Measurements from ENCODE around the gene DGKI. TPM values are rescaled to one million over a fixed set of nuclear protein-coding genes. Genes with fewer than 3 reads are reported as not detected.

DGKI gene
- total RNA-seq, 4 donors from 2014 or later, result 0.44 to 1.1 (median 1.0) TPM; not detected in 1

GRCh38 chr7:137390076-137390475 lies 456.7 kb downstream of the DGKI start:
- Histone ChIP-seq H3K27ac (no peak overlapping the region), H3K4me3 (no peak overlapping the region), H3K4me1 (no peaks in the 10 kb centered on the region), H3K27me3 (no peaks in the 10 kb centered on the region), H3K36me3 (no peaks in the 10 kb centered on the region), H3K9me3 (no peaks in the 10 kb centered on the region)
- intact Hi-C loops (cut with DNase I), result no loop called here
- TF ChIP-seq POLR2A (IDR thresholded peaks at IDR 0.05), result no peak
- TF ChIP-seq CTCF (IDR thresholded peaks at IDR 0.05), result no peak
- 40 to 43% methylated on average over 1 of the region's 1 CpG for WGBS, 2 donors
- no peak for DNase-seq

- no peak overlapping the region for H3K27ac ChIP-seq
- WGBS, 2 donors, result 56 to 86% methylated on average over 1 of the region's 1 CpG
- H3K36me3 ChIP-seq, result no peaks in the 10 kb centered on the region
- no peaks in the 10 kb centered on the region for H3K9me3 ChIP-seq
- H3K4me3 ChIP-seq, result no peak overlapping the region
- DNase-seq, result no peak
- TF ChIP-seq CTCF (IDR thresholded peaks at IDR 0.05), result no peak
- no peak for TF ChIP-seq POLR2A (IDR thresholded peaks at IDR 0.05)
- H3K4me1 ChIP-seq, result no peaks in the 10 kb centered on the region
- intact Hi-C loops (cut with DNase I), result no loop called here
- no peaks in the 10 kb centered on the region for H3K27me3 ChIP-seq
Observed at GRCh38 chr7:137388916-137389315, 457.9 kb downstream of the DGKI start.

GRCh38 chr7:137386966-137387365 lies 459.8 kb downstream of the DGKI start:
- DNase-seq, result no peak
- H3K36me3 ChIP-seq, result no peaks in the 10 kb centered on the region
- 38 to 43% methylated on average over 1 of the region's 1 CpG for WGBS, 2 donors
- no peak overlapping the region for H3K4me3 ChIP-seq
- H3K4me1 ChIP-seq, result no peaks in the 10 kb centered on the region
- H3K27ac ChIP-seq, result no peak overlapping the region
- intact Hi-C loops (cut with DNase I), result no loop called here
- TF ChIP-seq CTCF (IDR thresholded peaks at IDR 0.05) (no peak), POLR2A (IDR thresholded peaks at IDR 0.05) (no peak)
- no peaks in the 10 kb centered on the region for H3K9me3 ChIP-seq
- peaks cover 0 to 10% (median 0%) of the 10 kb centered on the region in 4 donors for H3K27me3 ChIP-seq

GRCh38 chr7:137381045-137381444 lies 465.7 kb downstream of the DGKI start:
- no peaks in the 10 kb centered on the region for H3K9me3 ChIP-seq
- H3K4me3 ChIP-seq, result no peak overlapping the region
- no peak overlapping the region for H3K27ac ChIP-seq
- 15 to 47% methylated on average over 1 of the region's 1 CpG for WGBS, 2 donors
- TF ChIP-seq POLR2A (IDR thresholded peaks at IDR 0.05) (no peak), CTCF (IDR thresholded peaks at IDR 0.05) (no peak)
- no peaks in the 10 kb centered on the region for H3K36me3 ChIP-seq
- peaks cover 0 to 10% (median 1%) of the 10 kb centered on the region in 4 donors for H3K27me3 ChIP-seq
- H3K4me1 ChIP-seq, result no peaks in the 10 kb centered on the region
- DNase-seq, result no peak
- intact Hi-C loops (cut with DNase I), result no loop called here

GRCh38 chr7:137373507-137373906 lies 473.3 kb downstream of the DGKI start:
- intact Hi-C loops (cut with DNase I), result no loop called here
- TF ChIP-seq POLR2A (IDR thresholded peaks at IDR 0.05), result no peak
- no peak for TF ChIP-seq CTCF (IDR thresholded peaks at IDR 0.05)
- no peak for DNase-seq
- no peak overlapping the region for H3K27ac ChIP-seq
- no peaks in the 10 kb centered on the region for H3K4me1 ChIP-seq
- WGBS, 2 donors, result 54 to 65% methylated on average over 2 of the region's 2 CpGs
- H3K9me3 ChIP-seq, result no peaks in the 10 kb centered on the region
- H3K4me3 ChIP-seq, result no peak overlapping the region
- H3K27me3 ChIP-seq, result no peaks in the 10 kb centered on the region
- H3K36me3 ChIP-seq, result no peaks in the 10 kb centered on the region
